DOHH2 (cell line): Measurements from ENCODE around the gene ZNF273.

Source experiments
- CTCF ChIP-seq: fragments of 200-600 bp; sonication (generic); IDR thresholded peaks from one replicate; pipeline ENCODE4 v1.5.1; 2014; ENCODE audit warnings: antibody characterized with exemption, mild to moderate bottlenecking, low read depth, low read length; ENCODE audit not compliant: poor library complexity, severe bottlenecking
- EZH2phosphoT487 ChIP-seq: fragments of 200-600 bp; sonication (generic); IDR thresholded peaks from 2 replicates; pipeline ENCODE4 v1.6.1; 2017; ENCODE audit warnings: borderline replicate concordance, mild to moderate bottlenecking, antibody characterized with exemption, low read length, moderate library complexity, mixed read lengths

GRCh38 chr7:64938540-64938939 lies 35.5 kb downstream of the ZNF273 start:
- TF ChIP-seq CTCF (no peak), EZH2phosphoT487 (no peak)
